ENCODE results near the gene EXOC7.

- TF ChIP-seq CTCF (conservative IDR thresholded peaks at IDR 0.05; ENCODE audit: low read length) (no peak), EZH2phosphoT487 (IDR thresholded peaks at IDR 0.05; ENCODE audit: borderline replicate concordance, low read depth, low read length) (no peak)
Measured at GRCh38 chr17:76139801-76140660, 36.4 kb upstream of the EXOC7 start.

All from OCI-LY7 (cell line).